Suprapubic skin (tissue), 4 donors: ENCODE results near the gene ABHD12B.

Experiments
- CTCF ChIP-seq, 2 donors: fragments of 200-600 bp in 1 of 2; fragments of 450-650 bp in 1 of 2; sonication (generic) in 1 of 2; IDR thresholded peaks; one replicate each; pipeline ENCODE4 v1.5.1; 2016 to 2019; ENCODE audit warnings: antibody characterized with exemption in 2 of 2, mild to moderate bottlenecking in 1 of 2, moderate library complexity in 1 of 2
- POLR2A ChIP-seq, 2 donors: fragments of 450-650 bp; IDR thresholded peaks; one replicate each; pipeline ENCODE4 v1.6.1; 2017; ENCODE audit warnings: antibody characterized with exemption in 2 of 2, mild to moderate bottlenecking in 2 of 2, moderate library complexity in 2 of 2
- POLR2AphosphoS5 ChIP-seq, 3 donors: sonication (generic); formaldehyde crosslinking; IDR thresholded peaks; one replicate each; pipeline ENCODE4 v1.6.1; 2017; ENCODE audit warnings: antibody characterized with exemption in 3 of 3

DNA sequence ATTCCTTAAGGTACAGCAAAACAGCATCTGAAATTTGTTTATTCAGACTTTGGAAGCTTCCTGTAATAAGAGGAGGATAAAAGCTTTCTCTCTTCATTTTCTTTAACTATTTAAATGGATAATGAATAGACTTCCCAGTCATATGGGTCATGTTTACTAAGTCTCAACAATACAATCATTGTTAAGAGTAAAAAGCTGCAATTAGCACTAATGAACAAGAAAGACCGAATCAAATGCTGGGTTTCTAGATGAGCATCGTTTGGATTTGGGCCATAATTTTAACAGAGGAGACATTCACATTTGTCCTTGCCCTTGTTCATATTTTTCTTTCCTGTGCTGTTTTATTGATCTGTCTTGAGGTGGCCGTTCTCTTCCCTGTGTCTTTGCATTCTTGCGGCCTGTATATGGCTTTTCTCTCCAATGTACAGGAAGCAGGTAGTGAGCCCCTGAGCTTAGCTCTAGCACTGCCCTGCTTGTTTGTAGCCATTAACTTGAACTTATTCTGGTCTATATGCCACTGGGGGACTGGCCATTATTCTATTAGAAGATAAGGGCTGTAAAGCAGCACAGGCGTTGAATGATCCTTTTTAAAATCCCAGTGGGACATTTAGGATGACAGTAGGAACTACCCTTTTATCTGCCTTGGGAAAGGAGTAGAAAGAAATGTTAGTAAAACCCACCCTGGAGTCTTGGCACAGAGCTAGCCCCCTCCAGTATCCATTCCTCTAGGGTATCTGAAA, 34.6 kb downstream of the ABHD12B start:
- TF ChIP-seq POLR2A (IDR thresholded peaks at IDR 0.05) = no peak
- TF ChIP-seq CTCF (IDR thresholded peaks at IDR 0.05) = no peak
- no peak for TF ChIP-seq POLR2AphosphoS5 (IDR thresholded peaks at IDR 0.05)
